CD4-positive, alpha-beta T cell treated with Interferon gamma for 1 hour (primary cell): ENCODE measurements around the gene SLC32A1.

Source experiments
- DNase-seq: peaks from one replicate; pipeline ENCODE4 v3.0.0-alpha.2; 2020

The SLC32A1 gene

GRCh38 chr20:38723848-38724625 lies at the start of gene SLC32A1:
Gene SLC32A1 (plus strand): TSS chr20:38724486. CDS start chr20:38724725, 239 bp downstream.
- DNase-seq, result no peak

- no peak for DNase-seq
Observed at GRCh38 chr20:38674765-38675133, 49.5 kb upstream of the SLC32A1 start.

- DNase-seq, result no peak
Observed at GRCh38 chr20:38676576-38676975, 47.7 kb upstream of the SLC32A1 start.

- no peak for DNase-seq
Observed at GRCh38 chr20:38680500-38681306, 43.6 kb upstream of the SLC32A1 start.

GRCh38 chr20:38685271-38685670 lies 39.0 kb upstream of the SLC32A1 start:
- DNase-seq, result no peak

- no peak for DNase-seq
Observed at GRCh38 chr20:38685853-38686473, 38.3 kb upstream of the SLC32A1 start.

GRCh38 chr20:38692436-38693411 lies 31.6 kb upstream of the SLC32A1 start:
- no peak for DNase-seq

- DNase-seq, result no peak
Observed at GRCh38 chr20:38697306-38697705, 27.0 kb upstream of the SLC32A1 start.

GRCh38 chr20:38698541-38698940 lies 25.7 kb upstream of the SLC32A1 start:
- no peak for DNase-seq

GRCh38 chr20:38700141-38700540 lies 24.1 kb upstream of the SLC32A1 start:
- no peak for DNase-seq

GRCh38 chr20:38700926-38701325 lies 23.4 kb upstream of the SLC32A1 start:
- no peak for DNase-seq

- no peak for DNase-seq
Observed at GRCh38 chr20:38703526-38703925, 20.8 kb upstream of the SLC32A1 start.

GRCh38 chr20:38704136-38704535 lies 20.1 kb upstream of the SLC32A1 start:
- DNase-seq, result no peak

- no peak for DNase-seq
Observed at GRCh38 chr20:38706509-38706908, 17.8 kb upstream of the SLC32A1 start.

GRCh38 chr20:38714308-38714707 lies 10.0 kb upstream of the SLC32A1 start:
- DNase-seq, result no peak

- DNase-seq, result no peak
Observed at GRCh38 chr20:38715646-38716045, 8.6 kb upstream of the SLC32A1 start.

GRCh38 chr20:38722683-38723016 lies 1.6 kb upstream of the SLC32A1 start:
- no peak for DNase-seq

GRCh38 chr20:38723017-38723847 lies 1.1 kb upstream of the SLC32A1 start:
- DNase-seq, result no peak

GRCh38 chr20:38724626-38725147 lies 401 bp downstream of the SLC32A1 start:
- DNase-seq, result no peak

GRCh38 chr20:38725148-38725901 lies 1.0 kb downstream of the SLC32A1 start:
- no peak for DNase-seq
